HUES48 (cell line): ENCODE measurements around the gene ELL2.
"Not testable (repeated sequence)": the region's sequence is repeated elsewhere in the genome, so short reads cannot be mapped to it uniquely, and the experiment has no call there.

Experiments used
- H3K27ac ChIP-seq: one replicate; pipeline ENCODE4 v1.7.0; 2013; ENCODE audit warnings: low read depth, low read length, inconsistent platforms
- H3K27me3 ChIP-seq: 2 replicates; pipeline ENCODE4 v1.6.1; 2013; ENCODE audit warnings: mild to moderate bottlenecking, low read length; ENCODE audit not compliant: control insufficient read depth, insufficient read depth
- H3K36me3 ChIP-seq: 2 replicates; pipeline ENCODE4 v1.6.1; 2013; ENCODE audit warnings: low read length; ENCODE audit not compliant: control insufficient read depth, insufficient read depth
- H3K4me1 ChIP-seq: 2 replicates; pipeline ENCODE4 v1.6.1; 2013; ENCODE audit warnings: mild to moderate bottlenecking, low read length; ENCODE audit not compliant: control insufficient read depth, insufficient read depth
- H3K4me3 ChIP-seq: 2 replicates; pipeline ENCODE4 v1.5.1; 2013; ENCODE audit warnings: mild to moderate bottlenecking, low read depth, low read length
- H3K9ac ChIP-seq: 2 replicates; pipeline ENCODE4 v1.6.1; 2013; ENCODE audit warnings: mild to moderate bottlenecking, low read depth, low read length, moderate library complexity
- H3K9me3 ChIP-seq: 2 replicates; pipeline ENCODE4 v1.6.1; 2013; ENCODE audit warnings: low read length; ENCODE audit not compliant: control insufficient read depth, insufficient read depth

The ELL2 gene

DNA sequence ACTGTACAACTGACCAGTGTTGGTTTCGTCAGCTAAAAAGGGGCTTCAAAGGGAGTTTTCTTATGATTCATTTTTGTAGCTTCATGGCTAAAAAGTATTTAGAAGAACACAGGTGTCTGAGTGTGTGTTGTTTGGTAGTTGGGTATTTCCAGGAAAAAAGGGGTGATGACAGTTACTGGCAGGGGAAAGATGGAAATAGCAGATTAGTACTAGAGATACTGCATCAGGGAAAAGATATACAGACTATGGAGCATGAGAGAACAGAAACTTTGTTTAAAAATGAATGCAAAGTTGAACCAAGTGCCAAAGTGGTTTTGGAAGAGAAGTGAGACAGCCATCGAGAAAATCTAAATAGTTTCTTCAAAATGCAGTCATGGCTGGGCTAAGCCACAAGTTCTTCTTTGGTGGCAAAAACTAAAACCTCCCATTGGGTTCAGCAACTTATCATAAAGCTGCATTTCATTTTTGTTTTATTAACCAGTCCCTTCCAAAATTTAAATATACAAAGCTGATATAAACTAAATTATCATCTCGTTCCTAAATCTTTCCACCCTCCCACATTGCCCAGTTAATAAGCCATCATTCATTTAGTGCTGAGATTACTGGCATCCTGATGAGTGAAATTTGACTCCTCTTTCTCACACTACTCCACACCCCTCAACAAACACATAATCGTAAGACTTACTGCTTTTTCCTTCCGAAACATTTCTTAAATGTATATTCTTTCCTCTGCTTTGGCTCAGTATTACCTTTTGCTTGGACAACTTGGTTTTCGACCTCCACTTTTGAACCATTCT is 33.5 kb downstream of the ELL2 start:
- no peaks in the 10 kb centered on the region for H3K36me3 ChIP-seq
- H3K27ac ChIP-seq: no peak overlapping the region
- no peaks in the 10 kb centered on the region for H3K9me3 ChIP-seq
- no peak overlapping the region for H3K4me3 ChIP-seq
- H3K9ac ChIP-seq: no peak overlapping the region
- H3K4me1 ChIP-seq: no peaks in the 10 kb centered on the region
- H3K27me3 ChIP-seq: no peaks in the 10 kb centered on the region

DNA sequence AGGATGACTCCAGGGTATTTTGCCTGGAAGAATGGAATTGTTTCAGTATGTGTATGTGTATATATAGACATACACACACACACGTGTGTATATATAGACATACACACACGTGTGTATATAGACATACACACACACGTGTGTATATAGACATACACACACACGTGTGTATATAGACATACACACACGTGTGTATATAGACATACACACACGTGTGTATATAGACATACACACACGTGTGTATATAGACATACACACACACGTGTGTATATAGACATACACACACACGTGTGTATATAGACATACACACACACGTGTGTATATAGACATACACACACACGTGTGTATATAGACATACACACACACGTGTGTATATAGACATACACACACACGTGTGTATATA is 34.4 kb downstream of the ELL2 start:
- H3K36me3 ChIP-seq, H3K27ac ChIP-seq, H3K27me3 ChIP-seq, H3K4me1 ChIP-seq, H3K9ac ChIP-seq, H3K9me3 ChIP-seq, H3K4me3 ChIP-seq: not testable (repeated sequence)

DNA sequence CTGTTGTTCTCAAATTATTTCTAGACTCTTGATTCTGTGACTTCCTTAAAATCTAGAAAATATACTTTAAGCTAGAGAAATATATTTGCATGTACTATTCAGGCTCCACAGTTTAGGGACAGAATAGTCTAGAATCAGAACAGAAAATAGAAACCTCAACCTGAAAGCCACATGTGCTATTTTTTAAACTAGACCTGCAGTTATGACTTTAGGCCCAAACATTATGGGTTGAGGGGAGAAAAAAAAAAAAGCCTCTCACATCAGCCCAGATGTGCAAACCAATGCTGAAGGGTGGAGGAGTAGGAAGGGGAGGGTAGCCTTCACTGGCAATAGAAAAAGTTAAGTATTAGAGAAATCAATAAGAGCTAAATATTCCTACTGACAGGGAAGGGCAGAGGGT is 35.7 kb downstream of the ELL2 start:
- Histone ChIP-seq H3K27me3 (no peaks in the 10 kb centered on the region), H3K27ac (no peak overlapping the region), H3K4me3 (no peak overlapping the region), H3K4me1 (no peaks in the 10 kb centered on the region), H3K9me3 (no peaks in the 10 kb centered on the region), H3K9ac (no peak overlapping the region), H3K36me3 (no peaks in the 10 kb centered on the region)

DNA sequence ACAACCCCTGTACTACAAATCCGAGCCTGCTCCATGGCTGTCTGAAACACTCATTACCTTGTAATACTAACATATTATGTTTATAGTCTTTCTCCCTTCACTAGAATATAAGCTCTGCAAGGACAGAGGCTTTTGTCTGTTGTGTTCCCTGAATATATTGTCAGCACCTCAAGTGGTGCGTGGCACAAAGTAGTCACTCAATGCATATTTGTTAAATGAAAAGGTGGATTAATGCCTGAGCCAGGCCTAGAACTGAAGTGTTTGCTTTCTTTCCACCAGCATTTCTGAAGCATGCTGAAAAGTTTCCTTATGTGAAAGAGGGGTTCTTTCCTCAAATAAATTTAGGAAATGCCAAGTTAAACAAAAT is 36.3 kb downstream of the ELL2 start:
- Histone ChIP-seq H3K27me3 (no peaks in the 10 kb centered on the region), H3K9me3 (no peaks in the 10 kb centered on the region), H3K4me1 (no peaks in the 10 kb centered on the region), H3K9ac (no peak overlapping the region), H3K4me3 (no peak overlapping the region), H3K36me3 (no peaks in the 10 kb centered on the region), H3K27ac (no peak overlapping the region)

DNA sequence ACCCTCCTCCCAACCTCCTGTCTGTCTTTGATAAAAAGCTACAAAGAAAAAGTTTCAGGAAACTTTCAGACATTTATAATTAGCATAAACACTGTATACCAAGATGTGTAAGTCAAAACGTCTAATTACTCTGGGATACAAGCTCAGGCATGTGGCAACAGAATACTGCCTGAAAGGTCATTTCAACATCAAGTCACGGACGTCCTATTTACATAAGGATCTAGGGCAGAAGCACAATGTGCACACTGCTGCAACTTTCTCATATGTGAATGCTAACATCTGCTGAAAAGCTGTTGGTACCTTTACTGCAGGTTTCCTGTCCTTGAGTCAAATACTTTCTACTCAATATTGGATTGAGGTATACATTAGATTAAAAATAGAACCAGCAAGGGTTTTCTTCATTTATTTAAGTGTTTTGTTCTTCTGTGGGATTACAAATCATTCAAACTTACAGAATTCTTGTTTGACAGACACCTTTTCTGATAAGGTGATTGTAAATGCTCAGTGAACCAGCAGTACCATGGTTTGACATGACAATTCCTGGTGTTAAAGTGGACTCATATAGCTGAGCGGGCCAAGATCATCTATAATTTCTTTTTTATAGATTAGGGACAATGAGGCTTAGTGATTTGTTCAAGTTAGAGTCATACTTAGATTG is 36.8 kb downstream of the ELL2 start:
- no peaks in the 10 kb centered on the region for H3K27me3 ChIP-seq
- H3K4me3 ChIP-seq: no peak overlapping the region
- no peak overlapping the region for H3K9ac ChIP-seq

DNA sequence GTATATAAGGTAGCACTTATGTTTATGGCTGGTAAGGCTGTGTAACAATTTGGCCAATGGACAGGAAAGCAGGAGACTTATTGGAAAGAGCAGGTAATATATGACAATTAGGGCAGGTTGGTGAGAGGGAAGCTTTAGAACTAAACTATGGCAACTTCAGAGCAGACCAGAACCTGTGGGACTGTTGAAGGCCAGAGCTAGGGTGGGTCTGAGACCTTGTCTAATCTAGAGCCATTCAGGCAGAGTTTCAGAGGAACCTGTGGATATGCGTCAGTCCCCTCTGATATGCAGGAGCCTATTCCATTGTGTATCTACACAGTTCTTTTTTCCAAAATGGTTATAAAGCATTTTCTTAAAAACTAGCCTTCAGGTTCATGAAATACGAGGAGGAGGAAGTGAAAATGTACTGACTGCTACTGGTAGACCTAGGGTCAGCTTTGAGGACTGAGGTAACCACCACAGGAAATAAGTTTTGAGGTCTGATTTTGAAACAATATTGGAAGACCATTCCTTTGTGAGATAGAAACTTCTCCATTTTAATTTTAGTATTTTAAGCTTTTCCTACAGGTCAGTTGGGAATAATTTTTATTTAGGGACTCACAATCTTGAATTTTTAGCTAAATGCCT is 37.6 kb downstream of the ELL2 start:
- Histone ChIP-seq H3K4me1 (no peaks in the 10 kb centered on the region), H3K4me3 (no peak overlapping the region), H3K9ac (no peak overlapping the region), H3K27me3 (no peaks in the 10 kb centered on the region), H3K27ac (no peak overlapping the region), H3K36me3 (no peaks in the 10 kb centered on the region), H3K9me3 (no peaks in the 10 kb centered on the region)

More for the DNA sequence above, 36.8 kb downstream of the ELL2 start:
- Histone ChIP-seq H3K9me3 (no peaks in the 10 kb centered on the region), H3K4me1 (no peaks in the 10 kb centered on the region), H3K27ac (no peak overlapping the region), H3K36me3 (no peaks in the 10 kb centered on the region)

DNA sequence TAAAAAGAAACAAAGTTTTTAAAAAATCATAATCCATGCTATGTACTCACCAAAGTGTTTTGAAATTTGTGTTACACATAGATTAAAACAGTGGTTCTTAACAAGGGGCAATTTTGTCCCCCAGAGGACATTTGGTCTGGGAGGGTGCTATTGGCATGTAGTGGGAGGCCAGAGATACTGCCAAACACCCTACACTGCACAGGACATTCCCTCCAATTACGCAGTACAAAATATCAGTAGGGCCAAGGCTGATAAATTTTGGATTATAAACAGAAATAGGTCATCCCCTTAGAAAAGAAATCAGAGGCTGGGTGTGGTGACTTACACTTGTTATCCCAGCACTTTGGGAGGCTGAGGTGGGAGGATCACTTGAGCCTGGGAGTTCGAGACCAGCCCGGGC is 38.9 kb downstream of the ELL2 start:
- Histone ChIP-seq H3K36me3 (no peaks in the 10 kb centered on the region), H3K4me1 (no peaks in the 10 kb centered on the region), H3K27ac (no peak overlapping the region), H3K9ac (no peak overlapping the region), H3K4me3 (no peak overlapping the region), H3K27me3 (no peaks in the 10 kb centered on the region), H3K9me3 (no peaks in the 10 kb centered on the region)

DNA sequence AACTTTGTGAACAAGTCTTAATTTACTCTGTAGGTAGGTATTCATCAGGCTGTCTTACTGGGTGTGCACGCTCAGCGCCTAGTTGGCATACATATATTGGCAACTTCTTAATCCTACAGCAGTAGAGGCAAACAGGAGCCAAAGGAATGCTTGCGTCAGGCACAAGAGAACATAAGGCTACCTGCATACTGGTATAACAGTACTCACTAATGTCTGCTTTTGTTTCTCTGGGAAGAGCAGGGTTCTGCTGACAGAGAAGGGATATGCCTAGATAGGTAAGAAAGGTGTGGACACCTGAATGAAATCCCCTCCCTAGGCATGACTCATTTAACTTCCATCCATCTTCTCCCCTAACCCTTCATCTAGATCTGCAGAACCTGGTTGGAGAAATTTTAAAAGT is 40.1 kb downstream of the ELL2 start:
- H3K4me3 ChIP-seq: no peak overlapping the region
- no peak overlapping the region for H3K27ac ChIP-seq
- no peaks in the 10 kb centered on the region for H3K27me3 ChIP-seq
- H3K9me3 ChIP-seq: no peaks in the 10 kb centered on the region
- H3K36me3 ChIP-seq: no peaks in the 10 kb centered on the region
- H3K9ac ChIP-seq: no peak overlapping the region
- H3K4me1 ChIP-seq: peaks cover 9% of the 10 kb centered on the region

DNA sequence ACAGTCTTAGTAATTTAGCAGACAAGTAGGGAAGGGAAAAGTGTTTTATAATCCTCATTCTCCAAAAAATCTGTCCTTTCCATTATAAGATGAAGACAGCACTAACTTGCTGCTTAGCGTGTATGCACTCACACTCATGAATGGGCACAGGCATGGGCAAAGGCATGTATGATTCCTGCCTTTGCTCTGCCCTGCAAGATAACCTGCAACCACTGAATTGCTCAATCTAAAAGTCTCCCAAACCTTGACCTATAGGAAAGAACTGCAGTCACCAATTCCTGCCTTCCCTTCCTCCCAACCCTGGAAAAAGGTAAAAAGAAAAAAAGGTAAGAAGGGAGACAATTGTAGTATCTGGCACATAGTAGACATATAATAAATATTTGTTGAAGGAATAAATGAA is 40.8 kb downstream of the ELL2 start:
- Histone ChIP-seq H3K9ac (no peak overlapping the region), H3K9me3 (no peaks in the 10 kb centered on the region), H3K27me3 (no peaks in the 10 kb centered on the region), H3K36me3 (no peaks in the 10 kb centered on the region), H3K27ac (no peak overlapping the region), H3K4me1 (peaks cover 16% of the 10 kb centered on the region), H3K4me3 (no peak overlapping the region)

DNA sequence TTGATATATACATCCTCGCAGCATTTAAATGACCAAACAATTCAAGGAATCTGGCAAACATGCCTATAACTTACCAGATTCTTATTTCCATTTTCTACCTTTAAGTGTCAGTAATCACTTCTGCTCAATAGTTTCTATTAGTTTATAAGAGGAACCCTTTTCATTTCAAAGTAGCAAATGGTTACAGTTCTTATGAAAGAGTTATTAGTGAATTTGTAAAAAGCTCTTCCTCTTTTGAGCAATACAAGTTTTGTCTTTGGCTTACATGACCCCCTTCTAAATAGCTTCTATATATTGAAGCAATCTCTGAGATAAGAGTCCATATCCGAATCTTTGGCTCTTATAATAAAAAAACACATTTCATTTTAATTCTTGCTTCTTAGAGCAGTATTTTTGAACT is 42.0 kb downstream of the ELL2 start:
- Histone ChIP-seq H3K9ac (no peak overlapping the region), H3K4me3 (no peak overlapping the region), H3K4me1 (peaks cover 16% of the 10 kb centered on the region), H3K36me3 (no peaks in the 10 kb centered on the region), H3K9me3 (no peaks in the 10 kb centered on the region), H3K27me3 (no peaks in the 10 kb centered on the region), H3K27ac (no peak overlapping the region)

DNA sequence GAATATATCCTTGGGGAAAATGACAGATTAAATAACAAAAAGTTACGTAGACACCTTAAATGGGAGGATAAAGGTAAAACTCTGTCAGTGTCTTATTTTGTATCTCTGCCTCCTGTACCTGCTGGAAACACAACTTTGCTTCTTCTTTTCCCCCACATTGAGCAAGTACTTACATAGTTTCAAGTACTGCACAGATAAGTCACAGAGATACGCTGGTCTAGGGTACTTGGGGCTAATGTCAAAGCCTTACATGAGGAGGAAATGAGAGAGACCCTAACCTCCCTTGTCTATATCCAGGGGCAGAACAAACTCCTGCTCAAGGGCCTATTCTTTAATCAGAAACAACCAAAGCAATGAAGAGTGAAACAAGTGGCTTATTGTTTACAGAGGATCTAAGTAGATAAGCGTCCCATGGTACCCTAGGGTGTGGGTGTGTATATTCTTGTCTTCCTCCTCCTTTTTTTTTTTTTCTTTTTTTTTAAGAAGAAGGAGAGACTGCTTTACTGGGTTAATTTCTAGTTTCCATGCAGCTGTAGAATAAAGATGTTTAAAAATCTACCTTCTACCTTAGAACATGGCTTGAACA is 43.1 kb downstream of the ELL2 start:
- no peak overlapping the region for H3K27ac ChIP-seq
- H3K9ac ChIP-seq: no peak overlapping the region
- no peaks in the 10 kb centered on the region for H3K36me3 ChIP-seq
- no peak overlapping the region for H3K4me3 ChIP-seq
- H3K4me1 ChIP-seq: peaks cover 16% of the 10 kb centered on the region
- no peaks in the 10 kb centered on the region for H3K27me3 ChIP-seq
- H3K9me3 ChIP-seq: no peaks in the 10 kb centered on the region
